Measurements from ENCODE around the gene P2RY1.
"Not testable (repeated sequence)": the region's sequence is repeated elsewhere in the genome, so short reads cannot be mapped to it uniquely, and the experiment has no call there.

The P2RY1 gene

DNA sequence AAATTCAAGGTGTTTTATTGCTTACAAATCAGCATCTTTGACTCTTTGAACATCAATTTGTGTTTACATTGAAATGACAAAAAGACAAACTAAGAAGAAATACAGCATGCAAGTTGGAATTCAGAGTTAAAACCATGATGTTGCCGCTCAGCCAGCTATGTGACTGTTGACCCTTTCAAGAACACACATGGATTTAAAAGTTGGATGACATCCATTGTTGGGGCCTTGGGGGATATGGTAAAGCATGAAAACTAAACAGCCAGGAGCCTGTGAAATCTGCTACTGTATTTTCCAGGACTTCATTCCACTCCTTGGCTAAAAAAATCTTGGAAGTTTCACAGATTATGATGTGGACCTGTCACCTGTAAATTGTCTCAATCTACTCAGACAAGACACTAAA is 4.6 kb downstream of the P2RY1 start:
- no peak for DNase-seq

DNA sequence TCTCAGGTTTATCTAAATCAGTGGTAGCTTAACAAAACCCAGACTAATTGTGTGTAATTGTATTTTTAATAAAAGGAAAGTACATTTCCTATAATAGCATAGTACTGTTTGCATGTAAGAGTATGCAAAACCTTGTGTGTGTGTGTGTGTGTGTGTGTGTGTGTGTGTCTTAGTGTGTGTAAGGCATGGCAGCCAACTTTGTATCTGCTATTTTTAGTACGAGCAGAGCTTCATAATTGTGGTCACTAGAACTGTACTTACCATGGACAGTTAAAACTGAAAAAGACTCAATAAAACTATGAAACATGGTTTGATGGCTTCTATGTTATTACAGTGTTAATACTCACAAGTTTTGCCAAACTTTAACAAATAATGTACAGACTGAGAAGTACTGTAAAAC is 6.2 kb downstream of the P2RY1 start:
- DNase-seq, result no peak

DNA sequence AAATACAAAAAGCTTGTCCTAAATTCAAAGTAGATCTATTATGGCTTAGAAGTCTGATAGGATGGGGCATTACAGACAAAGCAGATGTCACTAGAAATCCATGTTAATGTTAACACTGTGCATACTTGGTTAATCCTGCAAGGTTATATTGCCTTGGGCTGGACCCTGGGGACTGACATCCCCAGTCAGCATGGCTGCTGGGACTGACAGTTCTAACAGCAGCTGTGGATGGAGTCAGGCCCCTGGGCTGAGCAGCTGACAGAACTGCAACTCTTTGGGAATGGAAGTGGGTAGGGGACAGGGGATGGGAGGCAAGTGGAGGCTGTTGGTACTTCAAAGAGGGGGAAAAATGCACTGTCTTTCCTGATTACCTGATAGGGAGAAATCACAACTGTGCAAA is 7.5 kb downstream of the P2RY1 start:
- no peak for DNase-seq

DNA sequence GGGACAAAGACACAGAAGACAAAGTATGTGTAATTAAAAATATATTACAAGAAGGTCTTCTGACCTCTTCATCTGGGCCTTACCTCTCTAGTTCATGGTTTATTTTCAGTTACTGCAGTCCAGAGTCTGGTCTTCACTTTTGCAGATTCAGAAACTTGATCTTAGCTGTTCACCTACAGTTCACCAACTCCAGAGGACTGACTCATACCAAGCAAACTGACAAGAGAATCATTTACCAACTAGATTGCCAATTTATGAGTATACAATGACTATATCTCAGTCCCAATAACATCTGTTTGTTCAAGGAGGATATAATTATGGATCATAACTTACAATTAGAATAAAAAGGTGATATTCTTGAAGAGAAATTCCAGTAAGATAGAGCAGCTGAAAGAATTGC is 9.0 kb downstream of the P2RY1 start:
- DNase-seq, result no peak

DNA sequence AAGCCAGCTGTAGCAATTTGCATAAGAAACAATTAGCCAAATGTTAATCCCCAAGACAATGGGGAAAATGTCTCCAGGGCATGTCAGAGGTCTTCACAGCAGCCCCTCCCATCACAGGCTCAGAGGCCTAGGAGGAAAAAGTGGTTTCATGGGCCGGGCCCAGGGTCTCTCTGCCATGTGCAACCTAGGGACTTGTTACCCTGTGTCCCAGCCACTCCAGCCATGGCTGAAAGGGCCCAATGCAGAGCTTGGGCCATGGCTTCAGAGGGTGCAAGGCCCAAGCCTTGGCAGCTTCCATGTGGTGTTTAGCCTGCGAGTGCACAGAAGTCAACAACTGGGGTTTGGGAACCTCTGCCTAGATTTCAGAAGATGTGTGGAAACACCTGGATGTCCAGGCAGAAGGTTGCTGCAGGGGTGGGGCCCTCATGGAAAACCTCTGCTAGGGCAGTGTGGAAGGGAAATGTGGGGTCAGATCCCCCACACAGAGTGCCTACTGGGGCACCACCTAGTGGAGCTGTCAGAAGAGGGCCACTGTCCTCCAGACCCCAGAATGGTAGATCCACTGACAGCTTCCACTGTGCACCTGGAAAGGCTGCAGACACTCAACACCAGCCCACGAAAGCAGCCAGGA is 11.8 kb downstream of the P2RY1 start:
- DNase-seq, result not testable (repeated sequence)

DNA sequence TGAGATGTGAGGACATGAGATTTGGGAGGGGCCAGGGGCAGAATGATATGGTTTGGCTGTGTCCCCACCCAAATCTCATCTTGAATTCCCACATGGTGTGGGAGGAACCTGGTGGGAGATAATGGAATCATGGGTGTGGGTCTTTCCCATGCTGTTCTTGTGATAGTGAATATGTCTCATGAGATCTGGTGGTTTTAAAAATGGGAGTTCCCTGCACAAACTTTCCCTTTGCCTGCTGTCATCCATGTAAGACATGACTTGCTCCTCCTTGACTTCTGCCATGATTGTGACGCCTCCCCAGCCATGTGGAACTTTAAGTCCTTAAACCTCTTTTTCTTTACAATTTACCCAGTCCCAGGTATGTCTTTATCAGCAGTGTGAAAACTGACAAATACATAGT is 12.7 kb downstream of the P2RY1 start:
- not testable (repeated sequence) for DNase-seq

DNA sequence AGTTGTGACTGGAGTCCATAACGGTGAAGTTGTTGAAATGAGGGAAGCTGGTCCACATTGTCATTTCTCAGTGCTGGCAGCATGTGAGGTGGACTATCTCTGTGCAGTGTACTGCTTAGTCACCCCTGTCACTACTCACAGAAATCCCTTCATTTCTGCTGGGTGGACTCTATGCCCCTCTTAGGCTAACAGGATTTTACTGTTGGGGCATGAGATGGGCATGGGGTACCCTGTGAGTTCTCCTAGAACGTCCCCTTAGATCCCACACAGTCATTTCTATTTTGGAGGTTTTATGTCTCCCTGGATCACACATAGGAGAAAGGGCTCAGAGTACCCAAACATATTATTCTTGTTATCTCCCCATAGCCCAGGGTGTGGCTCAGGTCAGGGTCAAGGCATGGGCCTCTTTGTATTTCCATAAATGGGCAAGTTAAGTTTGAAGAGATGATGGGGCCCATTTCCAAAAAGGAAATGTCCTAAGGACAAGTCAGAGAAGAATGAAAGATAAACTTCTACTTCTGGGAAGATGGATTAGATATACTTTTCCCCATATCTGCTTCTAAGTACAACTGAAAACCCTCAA is 15.2 kb downstream of the P2RY1 start:
- no peak for DNase-seq

DNA sequence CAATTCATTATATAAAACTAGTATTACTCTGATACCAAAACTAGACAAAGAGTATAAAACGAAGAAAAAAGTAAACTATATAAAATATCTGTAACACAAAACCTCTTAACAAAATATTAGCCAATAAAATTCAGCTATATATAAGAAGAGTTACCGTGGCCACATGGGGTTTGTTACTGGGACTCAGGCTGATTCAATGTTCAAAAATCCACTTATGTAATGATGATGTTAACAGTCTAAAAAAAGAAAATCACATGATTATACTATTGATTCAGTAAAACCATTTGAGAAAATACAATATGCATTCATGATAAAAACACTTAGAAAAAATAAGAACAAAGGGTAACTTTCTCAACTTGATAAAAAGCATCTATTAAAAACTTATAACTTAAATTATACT is 18.3 kb downstream of the P2RY1 start:
- DNase-seq, result no peak

DNA sequence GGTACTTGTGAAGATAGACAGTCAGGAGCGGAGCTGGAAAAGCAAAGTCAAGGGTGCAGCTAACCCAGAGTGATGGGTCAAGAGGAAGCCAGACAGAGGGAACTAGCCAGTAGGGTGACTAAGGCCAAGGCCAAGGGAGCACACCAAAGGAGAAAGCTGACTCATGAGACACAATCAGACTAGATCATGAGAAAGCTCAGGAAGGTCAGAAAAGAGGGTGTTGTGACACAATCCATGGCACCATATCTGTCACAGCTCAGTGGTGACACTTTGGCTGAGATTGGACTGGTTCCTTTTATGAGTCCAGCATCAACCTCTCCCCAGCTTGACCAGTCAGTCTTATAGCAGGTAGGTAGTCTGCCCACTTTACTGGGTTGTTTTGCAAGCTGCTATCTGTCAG is 22.2 kb downstream of the P2RY1 start:
- no peak for DNase-seq

DNA sequence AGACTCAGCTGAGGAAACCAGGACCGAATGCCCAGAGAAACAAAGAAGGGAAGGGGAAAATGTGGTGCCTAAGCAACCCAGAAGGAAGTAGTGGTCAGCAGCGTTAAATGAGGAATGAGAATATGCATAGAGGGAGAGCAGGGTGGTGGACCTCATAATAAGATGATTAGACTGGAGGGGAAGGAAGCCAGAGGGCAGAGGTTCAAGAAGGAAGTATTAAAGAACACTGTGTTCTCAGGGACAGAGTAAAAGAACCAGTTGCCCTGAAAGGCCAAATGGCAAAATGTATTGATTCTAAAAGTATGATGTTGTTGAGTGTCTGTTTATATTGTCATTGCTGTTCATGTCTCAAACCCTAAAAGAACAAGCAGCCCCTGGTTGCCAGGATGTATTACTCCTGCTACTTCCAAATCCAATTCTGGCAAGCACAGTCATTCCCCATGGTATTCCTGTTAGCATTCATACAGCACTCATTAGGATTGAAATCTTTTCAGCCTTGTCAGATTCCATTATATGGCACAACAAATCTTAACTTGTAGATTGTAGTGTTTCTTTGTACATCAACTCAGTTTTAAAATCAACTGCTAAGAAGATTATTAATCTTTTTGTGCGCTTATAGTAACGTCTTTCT is 23.4 kb downstream of the P2RY1 start:
- DNase-seq, result no peak

DNA sequence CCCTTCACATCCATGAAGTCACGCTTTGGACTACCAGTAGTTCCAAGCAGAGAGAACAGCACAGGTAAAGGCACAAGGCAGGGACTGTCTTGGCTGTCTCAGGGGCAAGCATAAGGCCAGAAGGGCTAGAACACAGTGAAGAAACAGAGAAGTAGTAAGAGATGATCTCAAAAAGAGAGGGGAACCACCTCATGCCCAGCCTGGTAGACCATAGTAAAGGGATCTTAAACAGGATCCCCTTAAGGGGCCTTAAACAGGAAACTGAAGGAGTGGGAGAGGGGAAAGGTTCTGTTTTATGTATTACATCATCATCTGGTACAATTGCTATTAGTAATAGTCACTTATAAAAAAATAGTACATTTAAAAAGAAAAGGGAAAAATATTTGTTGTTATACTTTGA is 25.8 kb downstream of the P2RY1 start:
- DNase-seq, result no peak

DNA sequence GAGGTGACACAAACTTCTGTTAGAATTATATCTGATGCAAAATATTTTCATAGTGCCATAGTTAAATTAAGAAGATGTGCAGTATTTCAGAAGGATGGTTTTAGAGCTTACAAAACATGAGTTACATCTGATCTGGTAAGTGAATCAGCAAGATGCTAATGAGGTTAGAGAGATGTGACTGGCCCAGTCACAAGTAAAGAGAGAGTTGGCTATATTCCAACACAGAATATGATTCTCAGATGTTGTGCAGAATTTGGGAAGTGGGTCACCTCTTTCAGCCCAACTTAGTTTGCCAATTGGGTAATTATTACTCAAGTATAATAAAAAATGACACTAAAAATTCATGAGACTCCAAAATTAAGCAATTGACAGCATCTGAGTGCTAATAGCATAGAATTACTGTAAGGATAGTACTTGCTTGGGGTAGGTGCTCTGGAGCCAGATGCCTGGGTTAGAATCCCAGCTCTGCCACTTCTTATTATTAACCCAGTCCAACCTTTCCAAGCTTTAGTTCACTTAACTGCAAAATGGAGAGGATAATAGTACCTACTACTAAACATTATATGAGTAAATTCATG is 30.8 kb downstream of the P2RY1 start:
- no peak for DNase-seq

DNA sequence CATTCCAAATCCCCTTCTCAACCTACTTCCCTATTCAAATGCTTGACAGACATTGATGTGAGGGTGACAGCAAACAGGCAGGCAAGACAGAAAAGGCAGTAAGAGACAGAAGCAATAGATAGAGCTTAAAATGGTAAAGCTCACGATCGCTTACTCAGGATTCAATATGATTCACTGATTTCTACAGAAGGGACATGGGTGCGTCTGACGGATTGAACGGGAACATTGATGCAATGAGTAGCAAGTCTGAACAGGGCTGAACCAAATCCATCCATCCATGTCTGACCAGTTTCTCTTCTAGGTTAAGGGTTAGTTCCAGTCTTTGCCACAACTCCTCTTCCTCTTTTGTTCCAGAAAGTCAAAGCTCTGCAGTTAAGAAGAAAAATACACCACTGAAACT is 35.1 kb downstream of the P2RY1 start:
- DNase-seq, result no peak

DNA sequence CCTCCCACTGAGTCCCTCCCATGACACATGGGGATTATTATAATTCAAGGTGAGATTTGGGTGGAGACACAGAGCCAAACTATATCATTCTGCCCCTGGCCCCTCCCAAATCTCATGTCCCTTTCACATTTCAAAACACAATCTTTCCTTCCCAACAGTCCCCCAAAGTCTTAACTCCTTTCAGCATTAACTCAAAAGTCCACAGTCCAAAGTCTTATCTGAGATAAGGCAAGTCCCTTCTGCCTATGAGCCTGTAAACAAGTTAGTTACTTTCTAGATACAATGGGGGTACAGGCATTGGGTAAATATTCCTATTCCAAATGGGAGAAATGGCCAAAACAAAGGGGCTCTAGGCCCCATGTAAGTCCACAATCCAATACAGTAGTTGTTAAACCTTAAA is 38.4 kb downstream of the P2RY1 start:
- DNase-seq, result not testable (repeated sequence)

DNA sequence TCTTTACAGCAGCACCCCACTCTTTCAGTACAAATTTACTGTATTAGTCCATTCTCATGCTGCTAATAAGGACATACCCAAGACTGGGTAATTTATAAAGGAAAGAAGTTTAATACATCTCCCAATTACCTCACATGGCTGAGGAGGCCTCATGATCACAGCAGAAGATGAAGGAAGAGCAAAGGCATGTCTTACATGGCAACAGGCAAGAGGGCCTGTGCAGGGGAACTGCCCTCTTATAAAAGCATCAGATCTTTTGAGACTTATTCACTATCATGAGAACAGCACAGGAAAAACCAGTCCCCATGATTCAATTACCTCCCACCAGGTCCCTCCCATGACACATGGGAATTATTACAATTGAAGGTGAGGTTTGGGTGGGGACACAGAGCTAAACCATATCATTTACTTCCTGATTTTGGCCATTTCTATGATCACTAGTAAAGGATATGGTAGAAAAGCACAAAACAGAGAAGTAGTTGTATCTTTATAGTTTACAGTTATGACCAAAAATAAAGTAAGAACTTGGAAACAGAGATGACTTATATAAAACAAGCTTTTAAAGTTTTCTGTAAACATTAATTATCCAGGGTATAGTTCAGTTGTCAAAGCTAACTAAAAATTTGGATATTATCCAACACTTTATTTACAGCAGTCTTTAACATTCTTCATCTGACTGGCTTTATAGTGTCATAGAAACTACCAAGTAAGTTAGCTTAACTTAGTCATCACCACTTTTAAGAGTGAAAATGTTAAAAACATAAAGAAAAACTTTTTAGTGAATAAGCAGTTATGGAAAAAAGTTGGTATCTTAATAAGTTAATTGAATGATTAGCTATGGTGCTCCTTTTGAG is 40.2 kb downstream of the P2RY1 start:
- DNase-seq, result no peak

DNA sequence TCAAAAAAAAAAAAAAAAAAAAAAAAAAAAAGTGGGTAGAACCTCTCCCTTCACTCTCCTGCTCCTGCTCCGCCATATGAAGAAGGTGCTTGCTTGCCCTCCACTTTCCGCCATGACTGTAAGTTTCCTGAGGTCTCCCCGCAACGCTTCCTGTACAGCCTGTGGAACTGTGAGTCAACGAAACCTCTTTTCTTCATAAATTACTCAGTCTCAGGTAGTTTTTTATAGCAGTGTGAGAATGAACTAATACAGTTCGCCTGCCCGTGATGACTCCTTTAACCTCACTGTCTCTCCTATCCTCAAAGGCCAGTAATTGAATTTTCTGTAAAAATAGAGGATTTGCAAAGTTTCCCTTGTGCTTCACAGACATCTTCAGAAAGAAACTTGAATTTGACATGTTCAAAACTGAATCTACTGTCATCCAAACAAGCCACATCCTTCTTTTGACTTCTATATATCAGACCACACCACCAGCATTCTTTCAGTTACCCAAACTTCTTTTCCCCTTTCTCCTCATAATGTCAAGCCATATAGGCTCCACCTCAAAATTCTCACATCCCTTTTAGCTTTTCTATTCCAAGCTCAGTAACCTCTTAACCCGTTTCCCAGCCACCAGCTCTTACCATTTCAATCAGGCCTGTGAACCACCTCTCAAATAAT is 44.3 kb downstream of the P2RY1 start:
- DNase-seq, result no peak

DNA sequence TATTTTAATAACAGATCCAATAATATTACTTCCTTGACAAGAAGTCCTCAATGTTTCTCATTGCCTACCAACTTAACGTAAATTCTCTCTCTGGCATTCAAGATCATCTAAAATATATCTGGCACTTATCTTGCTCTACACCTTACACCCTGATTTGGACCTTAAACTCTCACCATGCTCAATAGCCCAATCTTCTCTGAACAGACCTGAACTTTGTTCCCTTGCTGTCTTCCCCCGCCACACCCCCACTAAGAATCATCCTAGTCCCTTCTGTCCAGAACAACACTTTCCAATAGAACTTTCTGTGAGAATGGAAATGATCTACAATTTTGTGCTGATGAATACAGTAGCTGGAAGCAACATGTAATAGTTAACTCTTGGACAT is 44.9 kb downstream of the P2RY1 start:
- DNase-seq, result no peak

DNA sequence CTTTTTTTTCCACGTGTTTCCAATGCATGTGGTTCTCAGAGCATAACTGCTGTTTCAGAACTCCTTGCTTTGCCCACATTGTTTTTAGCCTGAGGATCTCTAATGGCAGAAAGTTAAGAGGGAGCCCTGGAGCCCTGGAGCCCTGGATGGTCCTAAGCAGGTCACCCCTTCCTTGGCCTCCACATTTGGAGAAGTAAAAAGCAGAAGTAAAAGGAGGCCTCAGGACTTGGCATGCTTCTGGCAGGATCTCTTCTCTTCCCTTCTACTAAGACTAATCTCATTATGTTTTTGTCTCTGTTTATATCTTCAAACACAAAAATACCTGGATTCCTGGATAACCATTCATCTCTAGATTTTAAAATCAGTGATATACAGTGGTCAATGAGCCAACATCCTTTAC is 50.1 kb downstream of the P2RY1 start:
- no peak for DNase-seq

Data from NCI-H1694 (cell line).